NOMO-1 (cell line): ENCODE measurements around the gene ACYP1.
A peak's percentile ranks its signal among the peaks of the same experiment; 100 is the strongest.

Experiments
- DNase-seq, 2 experiments: peaks; one replicate each; lab custom pipeline; 2025; ENCODE audit not compliant: unreplicated experiment in 2 of 2; lab: John Stamatoyannopoulos, UW

ACYP1 gene

GRCh38 chr14:75041613-75042012, 22.2 kb downstream of the ACYP1 start:
- DNase-seq, result no peak

GRCh38 chr14:75040959-75041358, 22.9 kb downstream of the ACYP1 start:
- DNase-seq, result no peak

GRCh38 chr14:75040507-75040906, 23.3 kb downstream of the ACYP1 start:
- no peak for DNase-seq

- no peak for DNase-seq
Measured at GRCh38 chr14:75032939-75033338, 30.9 kb downstream of the ACYP1 start.

GRCh38 chr14:75030147-75030546, 33.7 kb downstream of the ACYP1 start:
- no peak for DNase-seq

GRCh38 chr14:75025876-75026275, 37.9 kb downstream of the ACYP1 start:
- no peak for DNase-seq

GRCh38 chr14:75025082-75025481, 38.7 kb downstream of the ACYP1 start:
- DNase-seq, result peak in 1 of 2 experiments; percentile 38

- DNase-seq, result no peak
Measured at GRCh38 chr14:75023108-75023507, 40.7 kb downstream of the ACYP1 start.

GRCh38 chr14:75022655-75023054, 41.2 kb downstream of the ACYP1 start:
- no peak for DNase-seq

- no peak for DNase-seq
Measured at GRCh38 chr14:75018694-75019093, 45.1 kb downstream of the ACYP1 start.

- no peak for DNase-seq
Measured at GRCh38 chr14:75016815-75017214, 47.0 kb downstream of the ACYP1 start.

GRCh38 chr14:75015496-75015895, 48.3 kb downstream of the ACYP1 start:
- no peak for DNase-seq

GRCh38 chr14:75013290-75013689, 50.5 kb downstream of the ACYP1 start:
- no peak for DNase-seq

- no peak for DNase-seq
Measured at GRCh38 chr14:75011356-75011994, 52.3 kb downstream of the ACYP1 start.

GRCh38 chr14:75010472-75011093, 53.2 kb downstream of the ACYP1 start:
- DNase-seq, result no peak

GRCh38 chr14:75009176-75009575, 54.6 kb downstream of the ACYP1 start:
- no peak for DNase-seq

GRCh38 chr14:75005357-75005756, 58.5 kb downstream of the ACYP1 start:
- DNase-seq, result no peak

- DNase-seq, result no peak
Measured at GRCh38 chr14:75003250-75004027, 60.4 kb downstream of the ACYP1 start.
